DMS 273 treated with DMSO at 0.1 percent for 48 hours (cell line): Measurements from ENCODE around the gene PRRT1.
"Not testable (repeated sequence)": the region's sequence is repeated elsewhere in the genome, so short reads cannot be mapped to it uniquely, and the experiment has no call there.

Experiments used
- DNase-seq: peaks from one replicate; lab custom pipeline; 2025; lab: John Stamatoyannopoulos, UW

Gene PRRT1

DNA sequence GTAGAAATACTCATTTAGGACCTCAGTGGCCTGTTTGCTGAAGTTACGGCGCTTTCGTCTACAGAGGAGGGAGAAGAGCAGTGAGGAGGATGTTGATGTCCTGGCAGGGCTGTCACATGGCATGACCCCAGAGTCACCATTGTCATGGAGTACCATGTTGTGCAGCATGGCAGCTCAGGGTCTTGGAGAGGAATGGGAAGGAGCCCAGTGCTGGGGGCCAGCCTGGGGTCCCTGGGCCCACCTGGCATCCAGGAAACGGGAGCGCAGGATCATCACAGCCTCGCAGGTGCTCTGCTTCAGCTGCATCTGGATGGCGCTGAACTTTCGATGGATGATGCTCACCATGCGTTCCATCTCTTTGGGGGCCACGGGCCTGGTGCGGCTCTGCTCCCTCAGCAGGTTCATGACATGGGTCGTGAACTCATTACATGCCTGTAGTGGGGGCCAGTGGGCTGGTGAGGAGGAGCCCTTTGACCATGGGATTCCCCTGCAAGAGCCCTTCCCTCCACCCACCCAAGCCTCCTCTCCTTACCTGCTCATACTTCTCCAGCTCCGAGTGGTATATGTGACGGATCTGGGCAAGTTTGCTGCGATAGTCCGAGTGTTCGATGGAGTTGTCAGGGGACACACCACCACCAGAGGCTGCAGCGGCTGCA, 36.1 kb upstream of the PRRT1 start:
- not testable (repeated sequence) for DNase-seq

DNA sequence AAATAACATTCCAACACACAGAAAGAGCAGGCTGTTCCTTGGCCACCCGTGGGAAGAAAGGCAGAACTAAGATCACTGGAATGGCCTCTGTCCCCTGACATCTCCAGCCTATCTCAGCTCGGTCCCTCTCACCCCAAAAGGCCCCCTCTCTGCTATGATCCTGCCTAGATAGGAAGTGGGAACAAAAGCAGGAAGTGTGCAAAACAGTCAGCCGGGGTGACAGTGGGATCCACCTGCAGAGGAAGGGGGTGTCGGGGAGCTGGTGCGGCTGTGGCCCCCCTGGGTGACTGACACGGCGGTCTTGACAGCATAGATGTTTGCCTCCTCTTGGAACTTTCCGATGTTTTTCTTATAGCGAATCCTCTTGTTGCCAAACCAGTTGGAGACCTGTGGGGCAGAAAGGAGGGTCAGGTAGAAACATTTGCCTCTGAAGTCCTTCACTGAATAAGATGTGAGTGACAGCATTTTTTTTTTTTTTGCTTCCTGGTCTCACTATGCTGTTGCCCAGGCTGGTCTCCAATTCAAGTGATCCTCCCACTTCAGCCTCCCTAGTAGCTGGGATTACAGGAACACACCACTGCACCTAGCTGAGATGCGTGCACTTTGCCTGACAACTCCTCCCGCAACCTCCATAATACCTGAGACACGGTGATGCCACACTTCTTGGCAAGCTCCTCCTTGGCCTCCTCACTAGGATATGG, 35.4 kb upstream of the PRRT1 start:
- DNase-seq = no peak

DNA sequence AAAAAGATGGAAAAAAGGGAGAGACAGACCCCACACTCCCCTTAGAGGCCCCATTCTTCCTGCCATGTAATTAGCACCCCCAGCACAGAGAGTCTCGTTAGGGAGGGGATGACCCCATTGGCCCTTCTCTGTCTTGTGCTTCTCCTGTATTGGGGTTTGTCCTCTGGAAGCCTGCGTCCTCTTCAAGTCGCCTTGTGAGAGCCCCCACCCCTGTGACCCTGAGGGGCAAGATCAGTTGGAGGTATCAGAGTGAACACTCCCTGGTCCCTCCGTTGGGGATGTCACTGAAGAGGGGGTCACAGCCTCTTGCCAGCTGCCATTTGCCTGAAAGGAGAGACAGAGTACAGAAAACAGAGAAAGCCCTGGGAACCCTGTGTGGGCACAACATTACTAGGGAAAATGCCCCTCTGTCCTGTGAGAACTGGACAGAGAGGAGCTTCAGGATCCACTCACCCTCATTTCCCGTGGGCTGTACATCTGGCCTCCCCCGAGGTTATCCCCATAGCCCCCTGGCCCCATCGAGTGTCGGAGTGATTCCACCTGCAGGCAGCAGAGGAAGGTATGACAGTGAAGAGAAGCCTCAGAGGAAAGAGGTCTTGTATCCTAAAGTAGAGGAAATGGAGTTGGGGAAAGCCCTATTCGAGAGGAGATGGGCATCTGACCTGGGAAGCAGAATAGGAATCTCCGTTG, 34.6 kb upstream of the PRRT1 start:
- not testable (repeated sequence) for DNase-seq

DNA sequence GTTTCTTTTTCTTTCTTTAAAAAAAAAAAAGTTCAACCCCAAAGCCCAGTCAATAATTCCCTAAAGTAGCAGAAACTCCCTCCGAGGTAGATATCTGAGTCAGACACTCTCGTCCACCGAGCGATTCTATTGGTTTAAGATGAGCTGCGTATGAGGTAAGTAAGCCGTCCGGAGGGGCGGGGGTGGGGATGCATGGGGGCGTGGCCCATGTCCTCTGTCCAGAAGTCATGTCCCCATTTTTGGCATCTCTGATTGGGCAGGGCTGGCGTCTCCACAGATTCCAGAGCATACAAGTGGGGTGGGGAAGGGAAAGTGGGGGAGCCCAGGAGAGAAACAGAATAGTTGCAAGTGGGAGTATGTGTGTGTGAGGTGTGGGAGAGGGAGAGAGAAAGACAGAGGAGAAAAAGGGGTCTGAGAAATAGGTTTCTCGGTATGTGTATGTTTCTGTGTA, 34.0 kb upstream of the PRRT1 start:
- not testable (repeated sequence) for DNase-seq

- no peak for DNase-seq
These were observed 32.4 kb upstream of the PRRT1 start, which contains the start of gene AGER for GRCh38 chr6:32184084-32184640. Gene AGER, minus strand, starts transcription at chr6:32184253. Its CDS starts 31 bp downstream, at chr6:32184222.

DNA sequence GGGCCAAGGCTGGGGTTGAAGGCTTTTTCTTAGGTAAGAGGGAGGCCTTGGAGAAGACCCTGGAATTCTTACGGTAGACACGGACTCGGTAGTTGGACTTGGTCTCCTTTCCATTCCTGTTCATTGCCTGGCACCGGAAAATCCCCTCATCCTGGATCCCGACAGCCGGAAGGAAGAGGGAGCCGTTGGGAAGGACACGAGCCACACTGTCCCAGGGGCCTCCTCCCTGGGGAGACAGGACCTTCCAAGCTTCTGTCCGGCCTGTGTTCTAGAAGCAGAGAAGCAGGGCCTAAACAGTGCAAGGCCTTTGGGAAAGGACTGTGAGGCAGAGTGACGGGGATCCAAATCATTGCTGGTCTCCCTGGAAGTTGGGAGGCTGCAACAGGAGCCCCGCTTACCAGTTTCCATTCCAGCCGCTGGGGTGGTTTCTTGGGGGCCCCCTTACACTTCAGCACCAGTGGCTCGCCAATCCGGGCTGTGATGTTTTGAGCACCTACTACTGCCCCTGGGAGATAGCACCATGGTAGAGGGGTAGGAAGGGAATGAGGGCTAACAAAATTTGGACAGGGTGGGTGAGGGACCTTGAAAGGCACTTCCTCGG, 31.8 kb upstream of the PRRT1 start:
- no peak for DNase-seq

DNA sequence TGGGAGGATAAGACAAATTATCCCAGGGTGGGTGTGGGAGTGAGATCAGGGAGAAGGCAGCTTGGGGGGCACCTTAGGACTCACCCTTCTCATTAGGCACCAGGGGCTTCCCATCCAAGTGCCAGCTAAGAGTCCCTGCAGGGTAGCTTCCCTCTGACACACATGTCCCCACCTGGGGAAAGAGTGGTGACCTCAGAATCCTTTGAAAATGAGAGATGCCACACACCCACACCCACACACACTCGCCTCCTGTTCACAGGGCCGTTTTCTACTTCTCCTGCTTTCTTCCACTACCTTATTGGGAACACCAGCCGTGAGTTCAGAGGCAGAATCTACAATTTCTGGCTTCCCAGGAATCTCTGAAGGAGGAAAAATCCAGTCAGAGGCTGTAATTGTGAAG, 31.3 kb upstream of the PRRT1 start:
- DNase-seq = no peak

- no peak for DNase-seq
These were observed 30.8 kb upstream of the PRRT1 start for GRCh38 chr6:32182555-32182981.

- DNase-seq = no peak
These were observed 30.3 kb upstream of the PRRT1 start for GRCh38 chr6:32181915-32182529.

DNA sequence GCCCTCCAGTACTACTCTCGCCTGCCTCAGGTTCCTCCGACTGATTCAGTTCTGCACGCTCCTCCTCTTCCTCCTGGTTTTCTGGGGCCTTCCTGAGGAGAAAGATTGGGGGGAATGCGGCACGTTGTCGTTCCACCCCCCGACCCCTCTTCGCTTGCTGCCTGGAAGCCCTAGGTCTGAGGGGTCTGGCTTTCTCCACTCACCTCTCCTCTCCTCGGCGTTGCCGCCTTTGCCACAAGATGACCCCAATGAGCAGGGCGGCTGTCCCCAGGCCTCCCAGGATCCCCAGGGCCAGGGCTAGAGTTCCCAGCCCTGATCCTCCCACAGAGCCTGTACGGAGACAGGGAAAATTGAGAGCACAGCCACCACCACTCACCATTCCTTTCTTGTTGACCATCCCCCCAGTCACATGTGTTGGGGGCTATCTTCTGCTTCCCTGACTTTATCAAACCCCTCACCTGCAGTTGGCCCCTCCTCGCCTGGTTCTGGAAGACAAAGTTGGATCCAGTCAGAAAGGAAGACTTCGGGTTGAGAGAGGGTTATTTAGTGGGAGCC, 29.5 kb upstream of the PRRT1 start:
- no peak for DNase-seq

GRCh38 chr6:32179766-32180405, 28.1 kb upstream of the PRRT1 start:
- no peak for DNase-seq

DNA sequence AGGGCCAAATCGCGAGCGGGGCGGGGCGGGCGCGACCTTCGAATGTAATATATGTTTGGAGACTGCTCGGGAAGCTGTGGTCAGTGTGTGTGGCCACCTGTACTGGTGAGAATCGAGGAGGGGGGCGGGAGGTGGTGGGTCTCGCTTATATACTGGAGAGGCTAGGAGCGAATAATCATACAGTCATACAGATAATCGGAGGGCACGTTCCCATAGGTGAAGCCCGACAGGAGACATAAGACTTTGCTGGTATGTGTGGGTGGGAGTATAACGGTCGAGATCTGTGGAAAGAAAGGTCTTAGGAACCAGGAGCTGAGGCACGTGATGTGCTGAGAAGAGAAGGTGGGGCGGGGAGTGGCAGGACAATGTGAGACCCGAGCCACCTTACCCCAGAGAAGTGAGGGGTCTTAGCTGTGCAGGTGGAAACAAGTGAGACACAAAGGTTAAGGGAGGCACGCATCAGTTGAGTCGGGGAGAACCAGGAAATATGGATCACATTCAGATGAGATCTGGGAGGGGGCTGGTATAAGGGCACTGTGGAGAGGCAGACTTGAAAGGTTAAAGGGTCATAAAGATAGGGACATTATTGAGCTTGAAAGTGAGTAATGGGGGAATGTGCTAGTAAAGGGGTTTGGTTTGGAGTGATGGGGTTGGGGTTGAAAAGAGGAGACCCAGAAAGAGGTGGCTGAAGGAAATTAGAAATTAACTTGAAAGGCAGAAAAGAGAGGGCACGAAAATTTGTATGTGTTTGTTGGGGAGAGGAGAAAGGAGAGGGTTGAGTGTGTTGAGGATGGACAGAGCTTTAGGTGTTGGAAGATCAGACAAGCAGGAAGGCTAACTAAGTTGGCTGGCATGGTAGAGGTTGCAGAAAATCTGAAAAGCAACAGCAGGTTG, 27.1 kb upstream of the PRRT1 start:
- DNase-seq = no peak

- DNase-seq = peak; percentile 100
These were observed 26.2 kb upstream of the PRRT1 start, which contains the start of gene RNF5 for GRCh38 chr6:32177788-32178546. Gene RNF5, plus strand, starts transcription at chr6:32178405. Its CDS starts 107 bp downstream, at chr6:32178512.

DNA sequence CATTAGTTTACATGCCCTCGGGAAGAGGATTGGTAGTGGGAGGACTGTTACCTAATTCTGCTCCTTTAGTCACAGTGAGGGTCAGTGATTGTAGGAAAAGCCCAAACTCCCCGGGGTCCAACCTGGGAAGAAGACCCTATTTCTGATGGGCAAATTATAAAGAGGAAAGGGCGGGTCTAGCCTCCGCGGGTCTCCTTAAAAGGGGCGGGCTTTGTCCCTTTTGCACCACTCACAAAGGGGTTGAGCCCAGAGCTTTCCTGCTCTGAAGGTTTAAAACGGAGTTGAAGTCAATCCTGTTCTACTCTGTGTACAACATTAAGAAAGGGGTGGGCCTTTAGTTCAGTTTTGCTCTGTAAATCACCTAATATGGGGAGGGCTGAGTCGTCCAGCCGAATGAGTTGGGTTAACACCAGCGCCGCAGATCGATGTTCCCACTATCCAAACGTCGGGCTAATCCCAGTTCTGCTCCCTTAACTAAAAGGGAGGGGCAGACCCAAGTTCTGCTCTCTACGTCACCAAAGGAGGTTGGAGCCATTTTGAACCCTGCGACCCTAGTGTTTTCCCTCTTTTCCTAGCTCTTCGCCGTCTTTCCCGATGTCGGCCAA, 25.5 kb upstream of the PRRT1 start:
- DNase-seq = no peak

GRCh38 chr6:32176476-32177182, 24.9 kb upstream of the PRRT1 start:
- no peak for DNase-seq

- DNase-seq = peak; percentile 90
These were observed 24.2 kb upstream of the PRRT1 start, which contains the start of gene AGPAT1 for GRCh38 chr6:32175711-32176475. Gene AGPAT1, minus strand, starts transcription at chr6:32176084. Its CDS starts 4,588 bp downstream, at chr6:32171496.

DNA sequence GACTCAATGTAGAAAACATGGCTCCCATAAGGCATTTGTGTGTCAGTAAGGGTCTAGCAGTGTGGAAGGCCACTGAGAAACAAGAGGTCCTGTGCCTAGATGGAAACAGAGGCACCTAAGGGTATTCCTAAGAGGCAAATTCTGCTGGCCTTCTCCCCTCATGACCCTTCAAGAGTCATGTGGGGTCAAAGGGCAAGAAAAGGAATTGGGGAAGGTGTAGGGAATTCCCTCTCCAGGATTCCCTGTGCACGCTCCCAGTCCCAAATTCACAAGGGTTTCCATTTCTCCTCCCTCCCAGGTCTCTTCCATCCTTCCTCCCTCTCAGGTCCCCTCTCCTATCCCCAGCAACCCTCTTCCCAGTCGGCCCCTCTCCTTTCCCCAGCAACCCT, 23.6 kb upstream of the PRRT1 start:
- no peak for DNase-seq
